HG03108 (cell line): ENCODE results near the gene AAGAB.

ENCODE experiments used
- ATAC-seq: cut with Tn5 transposase; IDR thresholded peaks from one replicate; pipeline ENCODE4 v1.9.1; 2021; ENCODE audit warnings: moderate library complexity; ENCODE audit not compliant: unreplicated experiment

AAGAB gene

DNA sequence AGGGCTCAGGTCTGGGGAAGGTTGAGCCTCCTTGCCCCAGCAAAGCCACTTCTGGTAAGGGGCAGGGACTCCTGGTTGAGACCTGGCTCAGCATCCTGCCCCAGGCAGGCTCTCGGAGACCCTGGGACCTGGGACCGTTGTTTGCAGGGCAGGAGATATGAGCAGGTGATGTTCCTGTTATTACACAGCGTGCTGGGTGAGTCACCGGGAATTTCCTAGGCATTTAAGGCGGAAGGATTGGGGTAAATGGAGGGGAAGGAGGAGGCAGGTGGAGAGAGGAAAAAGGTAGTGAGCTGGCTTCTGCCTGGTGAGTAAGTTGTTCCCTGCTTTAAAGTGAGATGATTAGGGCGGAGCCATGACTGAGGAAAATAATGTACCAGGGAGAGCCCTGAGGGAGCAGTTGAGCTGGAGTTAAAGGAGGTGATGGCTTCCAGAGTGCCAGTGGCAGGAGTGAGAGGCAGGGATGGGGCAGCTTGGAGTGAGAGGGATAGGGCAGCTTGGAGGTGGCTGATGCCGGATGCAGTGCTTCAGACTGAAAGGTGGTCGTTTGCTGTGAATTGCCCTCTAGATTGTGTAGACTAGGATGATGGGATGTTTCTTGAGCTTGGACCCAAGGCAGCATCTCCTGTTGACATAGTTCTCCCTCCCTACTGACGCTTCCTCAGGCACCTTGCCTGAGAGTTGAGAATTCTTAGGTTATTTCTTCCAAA lies 79.4 kb downstream of the AAGAB start:
- ATAC-seq = no peak

DNA sequence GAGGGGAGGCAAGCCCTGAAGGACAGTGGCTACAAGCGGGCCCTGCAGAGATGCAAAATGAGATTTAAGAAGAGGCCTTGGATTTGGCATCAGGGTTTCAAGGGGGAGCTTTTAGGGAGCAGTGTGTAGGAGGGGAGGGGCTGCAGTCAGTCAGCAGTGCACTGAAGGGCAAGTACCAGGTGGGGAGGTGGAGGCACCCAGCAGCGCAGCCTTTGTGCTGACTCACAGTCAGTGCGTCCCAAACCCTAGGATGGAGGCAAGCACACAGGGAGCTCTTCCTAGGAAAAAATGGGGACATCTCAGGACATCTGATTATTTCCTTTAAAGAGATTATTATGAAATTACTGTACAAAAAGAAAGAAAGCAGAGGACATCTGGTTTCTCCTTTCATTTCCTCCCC lies 80.0 kb downstream of the AAGAB start:
- ATAC-seq = no peak

GRCh38 chr15:67173786-67174185 lies 80.7 kb downstream of the AAGAB start:
- ATAC-seq = no peak

DNA sequence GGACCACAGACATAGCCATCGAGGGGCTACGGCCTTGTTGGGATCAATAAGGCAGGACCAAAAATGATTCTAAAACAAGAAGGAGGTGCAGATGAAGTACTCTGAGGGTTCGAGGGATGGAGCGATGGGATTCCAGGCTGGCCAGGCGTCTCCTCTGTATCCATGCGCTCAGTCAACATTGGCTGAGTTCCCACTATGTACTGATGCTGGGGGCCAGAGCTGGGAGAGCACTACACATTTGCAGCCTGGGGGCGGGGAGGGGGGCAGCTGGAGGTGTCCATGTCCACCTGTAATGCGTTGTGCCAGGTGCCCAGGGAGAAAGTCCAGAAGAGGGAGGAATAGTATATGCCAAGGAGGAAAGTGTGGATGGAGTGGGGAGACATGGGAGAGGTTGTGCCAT lies 81.5 kb downstream of the AAGAB start:
- ATAC-seq = no peak

- ATAC-seq = no peak
Observed at GRCh38 chr15:67172172-67172571, 82.3 kb downstream of the AAGAB start.

DNA sequence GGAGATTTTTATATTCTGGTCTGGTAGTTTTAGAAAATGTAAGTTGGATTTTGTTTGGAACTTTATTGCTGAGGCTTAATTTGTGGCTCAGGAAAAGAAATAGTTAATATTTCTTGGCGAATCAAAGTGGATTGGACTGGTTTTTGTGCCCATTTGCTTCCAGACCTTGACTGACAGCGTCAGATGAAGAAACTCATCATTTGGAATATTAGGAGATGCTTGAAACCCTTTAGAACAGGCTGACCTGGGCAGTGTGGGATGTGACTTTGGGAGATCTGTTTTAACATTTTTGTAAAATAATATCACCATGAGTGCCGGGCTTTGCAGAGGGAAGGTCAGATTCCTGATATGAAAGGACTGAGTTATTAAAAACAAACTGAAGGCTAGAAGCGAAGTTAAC lies 83.0 kb downstream of the AAGAB start:
- ATAC-seq = no peak

DNA sequence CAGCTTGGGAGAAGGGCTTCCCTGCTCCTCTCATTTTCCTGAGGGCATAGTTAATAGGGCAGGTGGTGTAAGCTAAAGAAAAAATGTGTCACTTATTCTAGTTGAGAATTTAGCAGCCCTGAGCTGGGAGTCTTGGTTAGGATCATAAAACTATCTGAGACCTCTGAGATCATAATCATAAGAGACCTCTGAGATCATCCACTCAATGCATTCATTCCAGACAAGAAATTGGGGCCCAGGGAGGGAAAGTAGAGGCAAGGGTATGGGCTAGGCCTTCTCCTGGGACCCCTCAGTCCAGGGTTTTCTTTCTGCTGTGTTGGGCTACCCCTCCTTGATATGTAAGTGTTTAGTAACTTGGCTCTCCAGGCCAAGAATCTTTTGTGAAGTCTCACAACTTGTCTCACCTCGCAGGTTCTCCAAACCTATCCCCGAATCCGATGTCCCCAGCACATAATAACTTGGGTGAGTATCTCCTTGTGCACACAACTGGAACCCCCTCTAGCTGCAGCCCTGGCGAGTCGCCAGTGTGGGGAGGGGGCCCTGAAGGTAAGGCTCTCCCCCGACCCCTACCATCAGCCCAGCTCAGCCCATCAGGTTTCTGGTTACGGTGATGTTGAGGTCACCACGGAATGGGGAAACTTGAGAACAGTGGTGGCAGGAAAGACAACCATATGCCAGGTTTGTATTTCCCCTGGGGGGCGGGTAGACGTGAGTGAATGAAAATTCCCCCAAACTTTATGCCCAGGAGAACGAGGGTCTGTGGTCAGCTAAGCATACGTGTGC lies 84.1 kb downstream of the AAGAB start:
- no peak for ATAC-seq

DNA sequence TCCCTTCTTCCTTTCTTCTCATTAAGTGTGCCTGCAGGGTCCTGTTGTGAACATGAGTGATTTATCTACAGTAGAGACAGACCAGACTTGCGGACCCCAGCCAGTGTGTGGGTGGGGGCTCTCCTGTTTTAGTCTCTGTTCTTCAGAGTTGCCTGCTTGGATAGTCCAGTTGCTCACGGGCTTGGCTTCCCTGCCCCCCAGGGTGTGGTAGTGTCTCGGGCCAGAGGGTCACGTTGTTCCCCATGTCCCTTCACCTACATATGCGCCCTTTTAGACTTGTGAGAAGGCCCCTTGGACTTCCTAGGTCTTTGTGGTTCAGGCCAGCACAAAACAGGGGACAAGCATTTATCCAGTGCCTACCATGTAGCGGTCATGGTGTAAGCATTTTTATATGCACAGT lies 85.8 kb downstream of the AAGAB start:
- no peak for ATAC-seq

DNA sequence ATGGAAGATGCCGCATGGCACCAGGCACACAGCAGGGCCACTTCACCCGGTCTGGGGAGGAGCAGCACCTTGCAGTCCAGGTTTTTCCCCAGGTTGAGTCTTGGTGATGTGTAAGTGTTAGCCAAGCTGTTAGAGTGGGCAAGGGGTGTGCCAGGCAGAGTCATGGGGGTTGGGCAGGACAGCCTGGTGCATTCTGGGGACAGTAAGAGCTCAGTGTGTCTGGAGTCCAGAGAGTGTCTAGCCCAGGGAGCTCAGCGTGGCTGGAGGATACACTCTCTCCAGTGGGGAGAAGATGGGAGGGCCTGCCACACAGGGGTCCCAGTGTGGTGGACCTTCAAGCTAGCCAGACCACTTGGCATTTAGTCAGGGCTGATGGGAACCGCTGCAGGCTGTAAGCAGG lies 87.4 kb downstream of the AAGAB start:
- ATAC-seq = no peak

GRCh38 chr15:67166280-67167009 lies 88.0 kb downstream of the AAGAB start:
- no peak for ATAC-seq

GRCh38 chr15:67165254-67166253 lies 88.9 kb downstream of the AAGAB start:
- ATAC-seq = no peak

- no peak for ATAC-seq
Observed at GRCh38 chr15:67164811-67165253, 89.6 kb downstream of the AAGAB start.

DNA sequence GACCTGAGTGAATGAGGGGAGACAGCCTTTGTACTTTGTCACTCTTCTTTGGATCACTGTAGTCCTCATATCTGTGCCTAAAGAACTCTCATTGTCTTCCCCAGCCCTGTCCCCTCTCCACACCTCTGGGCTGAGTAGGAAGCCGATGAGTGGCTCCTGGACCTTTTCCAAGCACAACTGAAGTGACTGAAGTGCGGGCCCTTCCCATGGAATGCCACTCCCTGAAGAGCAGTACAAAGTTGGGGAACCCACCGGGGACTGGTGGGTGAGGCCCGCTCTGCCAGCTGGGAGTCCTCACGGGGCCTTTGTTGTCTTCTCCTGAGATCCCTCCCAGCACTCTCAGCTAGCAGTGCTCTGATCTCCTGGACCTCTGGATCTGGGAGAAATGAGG lies 90.1 kb downstream of the AAGAB start:
- ATAC-seq = no peak

DNA sequence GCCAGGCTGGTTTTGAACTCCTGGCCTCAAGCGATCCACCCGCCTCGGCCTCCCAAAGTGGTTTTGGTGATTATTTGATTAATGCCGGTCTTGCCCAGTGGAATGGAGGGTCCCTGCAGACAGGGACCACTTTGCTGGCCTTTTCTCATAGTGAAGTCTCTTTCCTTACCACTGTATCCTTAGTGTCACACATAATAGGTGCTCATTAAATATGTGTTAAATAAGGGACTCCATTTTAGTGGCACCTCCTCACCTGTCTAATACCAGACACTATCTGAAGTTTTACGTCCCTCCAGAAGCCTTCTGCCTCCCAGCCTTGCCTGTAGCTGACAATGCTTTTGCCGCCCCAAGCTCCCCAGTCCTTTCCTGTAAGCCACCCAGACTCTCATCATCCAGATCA lies 91.3 kb downstream of the AAGAB start:
- ATAC-seq = no peak

DNA sequence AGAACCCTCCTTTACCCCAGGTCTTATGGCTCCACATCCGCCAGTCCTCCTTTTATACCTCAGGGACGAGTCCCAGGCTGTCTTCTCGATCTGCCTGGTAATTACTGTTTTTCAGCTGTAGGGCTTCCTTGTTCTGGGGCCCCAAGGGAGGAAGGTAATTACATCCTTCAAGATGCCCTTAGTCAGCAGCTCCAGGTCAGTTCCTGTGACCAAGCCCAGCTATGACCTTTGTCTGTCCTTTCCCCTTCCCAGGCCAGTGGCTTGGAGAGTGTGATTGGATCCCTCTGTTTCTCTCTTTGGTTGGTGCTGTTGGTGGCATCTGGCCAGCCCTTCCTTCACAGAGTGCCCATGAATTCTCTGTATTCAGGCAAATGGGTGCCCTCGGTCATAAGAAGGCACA lies 92.6 kb downstream of the AAGAB start:
- no peak for ATAC-seq

- ATAC-seq = no peak
Observed at GRCh38 chr15:67161412-67161811, 93.0 kb downstream of the AAGAB start.

DNA sequence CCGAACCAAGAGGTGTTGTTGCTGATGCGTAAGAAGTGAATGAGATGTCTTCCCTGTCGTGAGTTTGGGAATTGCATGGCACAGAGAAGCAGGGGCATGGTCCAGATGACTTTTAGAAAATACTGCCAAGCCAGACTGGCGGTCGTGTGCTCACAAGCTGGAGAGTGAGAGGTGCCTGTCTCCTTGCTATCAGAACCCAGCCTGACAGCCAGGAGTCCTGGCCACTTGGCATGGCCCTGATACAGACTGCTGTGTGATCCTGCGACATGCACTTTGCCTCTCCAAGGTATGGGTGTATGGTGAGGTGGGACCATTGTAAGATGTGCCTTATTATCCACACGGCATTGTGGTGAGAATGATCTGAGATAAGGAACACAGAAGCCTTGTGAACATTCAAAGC lies 96.1 kb downstream of the AAGAB start:
- no peak for ATAC-seq

DNA sequence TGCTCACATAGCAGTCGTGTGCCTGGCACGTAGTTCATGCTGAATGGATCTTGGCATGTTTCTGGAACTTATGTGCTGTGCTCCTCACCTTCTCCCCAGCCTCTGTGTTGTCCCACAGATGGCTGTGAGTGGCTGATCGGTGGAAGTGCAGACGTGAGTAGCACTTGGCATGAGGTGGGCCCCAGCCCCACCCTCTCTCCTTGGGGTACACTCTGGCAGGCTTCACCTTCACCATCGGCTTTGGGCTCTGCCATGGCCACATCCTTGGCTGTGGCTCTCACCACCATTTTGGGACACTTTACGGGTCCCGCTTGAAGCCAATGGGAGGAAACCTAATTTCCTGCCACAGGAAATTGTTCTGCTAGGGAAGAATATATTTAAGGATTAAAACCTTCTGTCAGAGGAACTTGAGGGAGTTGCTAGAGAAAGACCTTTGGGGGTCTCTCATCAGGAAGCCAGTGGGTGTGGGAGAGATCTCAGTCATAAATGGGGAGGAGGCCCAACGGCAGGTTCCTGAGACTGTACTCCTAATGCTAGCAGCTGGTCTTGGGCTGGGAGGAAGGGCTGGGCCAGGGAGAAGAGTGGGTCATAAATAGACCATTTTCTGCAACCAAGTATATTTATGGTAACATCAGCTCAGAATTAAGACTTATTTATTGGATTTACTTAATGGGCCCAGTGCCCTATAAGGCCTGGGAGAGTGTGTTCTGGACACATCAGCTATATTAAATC lies 96.8 kb downstream of the AAGAB start:
- ATAC-seq = no peak

DNA sequence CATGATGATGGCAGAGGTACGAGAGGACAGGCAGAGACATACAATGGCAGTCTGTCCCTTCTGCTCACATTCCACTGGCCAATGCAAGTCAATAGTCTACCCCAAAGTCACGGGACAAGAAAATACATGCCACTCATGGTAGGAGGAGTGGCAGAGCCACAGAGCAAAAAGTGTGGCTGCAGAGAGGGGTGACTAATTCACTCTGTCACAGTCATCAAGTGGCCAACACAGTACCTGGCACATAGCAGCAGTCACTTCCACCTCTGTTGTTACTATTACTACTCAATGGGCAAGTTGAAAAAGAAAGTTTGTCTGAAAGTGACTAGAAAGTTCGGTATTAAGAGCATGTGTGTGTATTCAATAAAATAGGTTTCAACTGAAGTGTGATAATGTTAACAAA lies 97.6 kb downstream of the AAGAB start:
- no peak for ATAC-seq

- no peak for ATAC-seq
Observed at GRCh38 chr15:67156426-67156825, 98.0 kb downstream of the AAGAB start.
